ENCODE data around the gene ST3GAL4. TPM values are rescaled to one million over a fixed set of nuclear protein-coding genes. Genes with fewer than 3 reads are reported as not detected.
A peak's percentile ranks its signal among the peaks of the same experiment; 100 is the strongest.
"Not testable (repeated sequence)": the region's sequence is repeated elsewhere in the genome, so short reads cannot be mapped to it uniquely, and the experiment has no call there.

Gene ST3GAL4
- total and polyA plus RNA-seq, 2 experiments from 2014 or later: 19.1 to 25.6 TPM

DNA sequence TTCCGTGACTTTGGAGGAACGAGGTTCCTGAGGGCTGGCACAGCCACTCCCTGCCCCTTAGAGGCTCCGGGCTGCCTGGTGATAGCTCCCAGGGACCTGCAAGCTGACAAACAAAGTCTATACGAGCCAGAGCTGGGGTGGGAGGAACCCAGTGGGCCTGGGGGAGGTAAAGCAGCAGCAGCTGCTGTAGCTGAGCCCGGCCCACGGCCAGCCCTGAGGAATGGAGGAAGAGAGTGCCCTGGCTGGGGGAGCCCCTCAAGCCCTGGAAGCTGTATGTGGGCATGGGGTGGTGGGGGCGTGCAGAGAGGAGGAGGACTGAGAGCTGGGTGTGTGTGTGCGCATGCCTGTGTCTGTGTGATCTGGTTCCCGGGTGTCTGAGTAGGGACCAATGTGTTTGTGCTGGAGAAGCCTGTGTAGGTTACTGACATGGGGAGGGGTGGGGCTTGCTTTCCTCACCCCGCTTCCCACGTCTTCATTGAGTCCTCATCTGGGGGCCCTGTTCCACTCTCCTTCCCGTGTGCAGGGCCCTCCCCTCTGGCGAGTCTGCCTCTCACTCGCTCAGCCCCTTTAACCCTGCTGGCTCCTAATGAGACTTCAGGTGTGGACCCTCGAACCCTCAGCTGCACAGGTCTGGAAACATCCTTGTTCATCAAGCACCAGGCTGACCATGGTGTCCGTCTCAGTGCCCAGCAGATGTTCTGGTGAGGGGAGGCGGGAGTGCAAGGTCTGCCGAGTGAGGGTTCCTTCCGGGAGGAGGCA is 10.8 kb downstream of the ST3GAL4 start:
- peaks cover 13% of the 10 kb centered on the region for H3K4me1 ChIP-seq (ENCODE audit: low read depth)
- H3K36me3 ChIP-seq: no peaks in the 10 kb centered on the region
- no peak overlapping the region for H3K4me3 ChIP-seq
- TF ChIP-seq, protein P1, sequence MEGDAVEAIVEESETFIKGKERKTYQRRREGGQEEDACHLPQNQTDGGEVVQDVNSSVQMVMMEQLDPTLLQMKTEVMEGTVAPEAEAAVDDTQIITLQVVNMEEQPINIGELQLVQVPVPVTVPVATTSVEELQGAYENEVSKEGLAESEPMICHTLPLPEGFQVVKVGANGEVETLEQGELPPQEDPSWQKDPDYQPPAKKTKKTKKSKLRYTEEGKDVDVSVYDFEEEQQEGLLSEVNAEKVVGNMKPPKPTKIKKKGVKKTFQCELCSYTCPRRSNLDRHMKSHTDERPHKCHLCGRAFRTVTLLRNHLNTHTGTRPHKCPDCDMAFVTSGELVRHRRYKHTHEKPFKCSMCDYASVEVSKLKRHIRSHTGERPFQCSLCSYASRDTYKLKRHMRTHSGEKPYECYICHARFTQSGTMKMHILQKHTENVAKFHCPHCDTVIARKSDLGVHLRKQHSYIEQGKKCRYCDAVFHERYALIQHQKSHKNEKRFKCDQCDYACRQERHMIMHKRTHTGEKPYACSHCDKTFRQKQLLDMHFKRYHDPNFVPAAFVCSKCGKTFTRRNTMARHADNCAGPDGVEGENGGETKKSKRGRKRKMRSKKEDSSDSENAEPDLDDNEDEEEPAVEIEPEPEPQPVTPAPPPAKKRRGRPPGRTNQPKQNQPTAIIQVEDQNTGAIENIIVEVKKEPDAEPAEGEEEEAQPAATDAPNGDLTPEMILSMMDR (IDR thresholded peaks at IDR 0.05; ENCODE audit: low read depth, low read length): no peak
- DNase-seq (ENCODE audit: low read depth in 1 of 2, low spot score in 1 of 2): no peak
- no peak overlapping the region for H3K27ac ChIP-seq
- H3K9me3 ChIP-seq (ENCODE audit: low read depth): no peaks in the 10 kb centered on the region
- H3K27me3 ChIP-seq: no peaks in the 10 kb centered on the region

DNA sequence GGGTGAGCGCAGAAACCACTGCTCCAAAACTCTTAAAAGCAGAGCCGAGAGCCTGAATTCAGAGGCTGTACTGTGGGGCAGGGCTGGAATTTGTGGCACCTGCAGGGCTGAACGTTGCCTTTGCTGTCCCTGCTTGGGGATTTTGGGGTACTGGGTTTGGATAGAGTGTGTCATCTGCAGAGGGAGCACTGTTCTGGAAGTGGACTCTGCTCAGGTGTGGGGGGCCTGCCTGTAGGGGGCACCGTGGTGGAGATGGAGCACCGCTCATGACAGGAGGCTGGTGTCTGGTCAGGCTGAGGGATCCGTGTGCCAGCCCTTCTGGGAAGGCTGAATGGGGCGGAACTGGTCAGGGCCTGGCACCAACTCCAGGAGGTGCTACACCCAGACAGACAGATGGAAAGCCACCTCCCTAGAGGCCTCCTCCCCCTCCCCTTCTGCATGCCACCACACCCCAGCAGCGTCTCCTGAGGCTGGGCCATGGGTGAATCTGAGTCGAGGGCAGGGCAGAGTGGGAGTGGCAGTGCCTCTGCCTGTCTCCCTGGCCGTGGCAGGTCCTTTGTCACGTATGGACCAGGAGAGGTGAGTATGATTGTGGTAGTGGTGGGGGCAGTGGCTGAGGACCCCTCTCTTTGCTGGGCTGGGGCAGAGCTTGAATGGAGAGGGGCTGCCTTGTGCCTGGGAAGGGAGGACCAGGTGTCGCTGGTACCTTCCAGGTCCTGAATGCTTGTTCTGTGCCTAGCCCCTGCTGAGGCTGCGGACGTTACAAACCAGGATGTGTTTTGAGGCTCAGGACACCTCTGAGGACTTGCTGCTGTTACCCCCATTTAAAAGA is 11.6 kb downstream of the ST3GAL4 start:
- not testable (repeated sequence) for H3K27ac ChIP-seq; H3K4me3 ChIP-seq; DNase-seq (ENCODE audit: low read depth in 1 of 2, low spot score in 1 of 2)

GRCh38 chr11:126367806-126368205 is 12.3 kb downstream of the ST3GAL4 start:
- not testable (repeated sequence) for H3K4me3 ChIP-seq; H3K9me3 ChIP-seq (ENCODE audit: low read depth); H3K36me3 ChIP-seq; H3K27me3 ChIP-seq; H3K4me1 ChIP-seq (ENCODE audit: low read depth); H3K27ac ChIP-seq; DNase-seq (ENCODE audit: low read depth in 1 of 2, low spot score in 1 of 2)

More for the DNA sequence above, 11.6 kb downstream of the ST3GAL4 start:
- not testable (repeated sequence) for H3K36me3 ChIP-seq; H3K9me3 ChIP-seq (ENCODE audit: low read depth); H3K4me1 ChIP-seq (ENCODE audit: low read depth); H3K27me3 ChIP-seq

DNA sequence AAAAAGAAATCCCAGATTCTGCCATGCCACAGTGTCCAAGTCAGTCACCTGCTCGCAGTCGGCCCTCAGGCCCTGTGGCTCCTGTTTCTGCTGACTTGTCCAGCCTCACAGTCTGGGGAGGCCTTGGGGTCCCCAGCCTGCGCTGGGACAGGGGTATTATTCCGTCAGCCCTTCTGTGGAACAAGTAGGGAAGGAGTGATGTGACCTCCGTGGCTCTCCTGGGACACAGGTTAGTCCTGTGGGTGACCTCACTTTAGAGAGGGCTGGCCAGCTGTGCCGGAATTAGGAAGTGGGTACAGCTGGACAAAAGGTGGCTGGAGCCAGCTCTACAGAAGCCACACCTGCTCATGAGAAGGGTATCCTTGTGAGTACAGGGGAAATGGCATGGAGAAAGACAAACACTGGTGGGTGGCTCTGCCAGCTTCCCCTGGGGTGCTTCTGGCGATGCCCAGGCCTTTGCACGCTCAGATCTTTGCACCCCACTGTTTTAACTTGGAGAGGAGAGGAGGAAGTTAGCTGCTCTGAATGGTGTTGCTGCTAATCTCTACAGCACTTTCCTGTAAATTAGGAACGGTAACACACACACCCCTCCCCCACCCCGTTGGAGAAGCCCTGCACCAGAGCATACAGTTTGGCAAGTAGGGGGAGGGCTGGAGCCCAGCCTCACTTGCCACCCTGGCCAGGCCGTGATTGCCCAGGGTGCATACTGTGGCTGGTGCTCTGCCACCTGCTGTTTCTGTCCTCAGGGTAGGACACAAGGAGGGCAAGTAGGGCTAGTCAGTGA is 13.0 kb downstream of the ST3GAL4 start:
- H3K27me3 ChIP-seq; H3K27ac ChIP-seq; H3K9me3 ChIP-seq (ENCODE audit: low read depth); DNase-seq (ENCODE audit: low read depth in 1 of 2, low spot score in 1 of 2); H3K4me3 ChIP-seq; H3K36me3 ChIP-seq: not testable (repeated sequence)
- peaks cover 16% of the 10 kb centered on the region for H3K4me1 ChIP-seq (ENCODE audit: low read depth)

DNA sequence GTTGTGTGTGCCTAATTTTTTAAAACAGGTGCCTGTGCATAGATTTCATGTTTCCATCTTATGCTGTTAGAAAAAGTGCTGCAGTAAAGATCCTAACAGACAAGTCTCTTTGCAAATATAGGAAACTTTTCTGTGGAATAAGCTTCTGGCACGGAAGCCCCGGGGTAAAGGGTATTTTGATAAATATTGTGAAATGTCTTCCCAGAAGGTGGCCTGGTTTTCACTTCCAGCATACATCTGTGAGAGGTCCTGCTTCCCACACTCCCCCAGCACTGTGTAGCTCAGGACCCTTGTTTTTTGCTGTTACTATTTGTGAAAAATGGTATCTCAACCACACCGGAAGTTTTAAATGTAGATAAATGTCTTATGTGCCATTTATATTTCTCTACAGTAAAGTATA is 14.5 kb downstream of the ST3GAL4 start:
- no peaks in the 10 kb centered on the region for H3K36me3 ChIP-seq
- H3K4me3 ChIP-seq: no peak overlapping the region
- H3K9me3 ChIP-seq (ENCODE audit: low read depth): no peaks in the 10 kb centered on the region
- H3K4me1 ChIP-seq (ENCODE audit: low read depth): peaks cover 20% of the 10 kb centered on the region
- no peak overlapping the region for H3K27ac ChIP-seq
- H3K27me3 ChIP-seq: no peaks in the 10 kb centered on the region
- peak in 1 of 2 donors; percentile 69 for DNase-seq (ENCODE audit: low read depth in 1 of 2, low spot score in 1 of 2)
- TF ChIP-seq, protein P1 (IDR thresholded peaks at IDR 0.05; ENCODE audit: low read depth, low read length): no peak

GRCh38 chr11:126371595-126371994 is 16.1 kb downstream of the ST3GAL4 start:
- H3K4me1 ChIP-seq (ENCODE audit: low read depth): peaks cover 14% of the 10 kb centered on the region
- no peak overlapping the region for H3K4me3 ChIP-seq
- H3K36me3 ChIP-seq: no peaks in the 10 kb centered on the region
- no peak for DNase-seq (ENCODE audit: low read depth in 1 of 2, low spot score in 1 of 2)
- no peak overlapping the region for H3K27ac ChIP-seq
- H3K27me3 ChIP-seq: no peaks in the 10 kb centered on the region
- no peaks in the 10 kb centered on the region for H3K9me3 ChIP-seq (ENCODE audit: low read depth)
- TF ChIP-seq, protein P1 (IDR thresholded peaks at IDR 0.05; ENCODE audit: low read depth, low read length): no peak

GRCh38 chr11:126373389-126374066 is 18.0 kb downstream of the ST3GAL4 start:
- Histone ChIP-seq H3K4me1 (ENCODE audit: low read depth) (peaks cover 14% of the 10 kb centered on the region), H3K27ac (peak overlapping the region; percentile 53)
- H3K4me3 ChIP-seq; H3K9me3 ChIP-seq (ENCODE audit: low read depth); DNase-seq (ENCODE audit: low read depth in 1 of 2, low spot score in 1 of 2); H3K27me3 ChIP-seq; H3K36me3 ChIP-seq: not testable (repeated sequence)

DNA sequence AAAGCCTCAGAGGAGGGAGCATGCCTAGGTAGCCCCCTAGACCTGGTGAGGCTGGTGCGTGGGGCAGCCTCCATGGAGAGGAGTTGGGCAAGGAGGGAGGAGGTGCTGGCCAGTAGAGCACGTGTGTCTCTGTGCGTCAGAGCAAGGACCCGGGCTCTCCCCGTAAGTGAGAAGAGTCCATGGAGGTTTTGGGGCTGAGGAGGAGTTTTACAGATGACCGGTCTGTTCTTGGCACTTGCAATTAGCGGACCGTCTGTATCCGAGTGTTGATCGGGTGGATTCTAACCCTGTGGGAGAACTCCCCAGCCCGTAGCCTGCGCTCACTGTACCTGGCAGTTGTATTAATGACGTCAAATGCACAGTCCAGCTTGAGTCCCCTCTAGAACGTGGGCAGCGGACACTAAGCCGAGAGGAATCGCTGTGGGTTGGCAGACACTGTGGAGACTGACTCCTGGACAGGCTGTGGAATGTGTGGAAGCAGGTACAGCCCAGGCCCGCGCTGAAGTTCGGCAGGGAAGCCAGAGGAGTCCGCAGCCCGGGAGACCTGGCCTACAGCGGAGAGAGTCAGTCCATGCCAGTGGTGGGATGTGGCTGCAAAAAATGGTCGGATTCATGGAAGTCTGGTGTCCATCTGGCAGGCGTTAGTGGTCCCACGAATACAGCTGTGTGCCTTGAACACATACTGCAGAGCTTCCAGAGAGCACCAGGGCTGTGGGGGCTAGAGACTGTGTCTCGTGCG is 19.2 kb downstream of the ST3GAL4 start:
- not testable (repeated sequence) for H3K4me3 ChIP-seq; H3K9me3 ChIP-seq (ENCODE audit: low read depth); H3K27me3 ChIP-seq; H3K36me3 ChIP-seq; H3K27ac ChIP-seq; DNase-seq (ENCODE audit: low read depth in 1 of 2, low spot score in 1 of 2)
- H3K4me1 ChIP-seq (ENCODE audit: low read depth): peaks cover 11% of the 10 kb centered on the region

Data from cardiac muscle cell (in vitro differentiated cells and primary cell).